Esophagus muscularis mucosa (tissue), 3 donors: ENCODE measurements around the gene KPNA4.

Experiments used
- POLR2A ChIP-seq: fragments of 450-650 bp; IDR thresholded peaks from one replicate; pipeline ENCODE4 v1.6.1; 2017; ENCODE audit warnings: antibody characterized with exemption, moderate library complexity, mild to moderate bottlenecking, low read depth
- TF ChIP-seq, protein P1 (sequence below), 3 experiments: fragments of 200-600 bp in 2 of 3; fragments of 450-650 bp in 1 of 3; sonication (generic) in 2 of 3; IDR thresholded peaks; one replicate each; pipeline ENCODE4 v1.5.1; 2017 to 2019; ENCODE audit warnings: antibody characterized with exemption in 3 of 3, mild to moderate bottlenecking in 2 of 3, moderate library complexity in 1 of 3

GRCh38 chr3:160577093-160577492 is 11.7 kb upstream of the KPNA4 start:
- TF ChIP-seq, protein P1, sequence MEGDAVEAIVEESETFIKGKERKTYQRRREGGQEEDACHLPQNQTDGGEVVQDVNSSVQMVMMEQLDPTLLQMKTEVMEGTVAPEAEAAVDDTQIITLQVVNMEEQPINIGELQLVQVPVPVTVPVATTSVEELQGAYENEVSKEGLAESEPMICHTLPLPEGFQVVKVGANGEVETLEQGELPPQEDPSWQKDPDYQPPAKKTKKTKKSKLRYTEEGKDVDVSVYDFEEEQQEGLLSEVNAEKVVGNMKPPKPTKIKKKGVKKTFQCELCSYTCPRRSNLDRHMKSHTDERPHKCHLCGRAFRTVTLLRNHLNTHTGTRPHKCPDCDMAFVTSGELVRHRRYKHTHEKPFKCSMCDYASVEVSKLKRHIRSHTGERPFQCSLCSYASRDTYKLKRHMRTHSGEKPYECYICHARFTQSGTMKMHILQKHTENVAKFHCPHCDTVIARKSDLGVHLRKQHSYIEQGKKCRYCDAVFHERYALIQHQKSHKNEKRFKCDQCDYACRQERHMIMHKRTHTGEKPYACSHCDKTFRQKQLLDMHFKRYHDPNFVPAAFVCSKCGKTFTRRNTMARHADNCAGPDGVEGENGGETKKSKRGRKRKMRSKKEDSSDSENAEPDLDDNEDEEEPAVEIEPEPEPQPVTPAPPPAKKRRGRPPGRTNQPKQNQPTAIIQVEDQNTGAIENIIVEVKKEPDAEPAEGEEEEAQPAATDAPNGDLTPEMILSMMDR (IDR thresholded peaks at IDR 0.05): no peak
- no peak for TF ChIP-seq POLR2A
